HL-60 (cell line): ENCODE measurements around the gene GUCY1A1.

Source experiments
- DNase-seq, 2 experiments: peaks; one replicate each; pipeline ENCODE4 v3.0.0-alpha.2; 2010 to 2020; ENCODE audit warnings: low read depth in 1 of 2, low spot score in 1 of 2
- H3K27ac ChIP-seq: fragments of 250-450 bp; sonication (Bioruptor Pico); replicated peaks from 2 replicates; pipeline ENCODE4 v1.5.1; 2020; ENCODE audit warnings: mild to moderate bottlenecking, moderate library complexity
- H3K27me3 ChIP-seq: fragments of 250-450 bp; sonication (Bioruptor Pico); 2 replicates; pipeline ENCODE4 v1.5.1; 2021; ENCODE audit warnings: mild to moderate bottlenecking, moderate library complexity; ENCODE audit not compliant: insufficient read depth, poor library complexity, severe bottlenecking
- H3K4me3 ChIP-seq: replicated peaks from 2 replicates; pipeline ENCODE4 v1.5.1; 2011; ENCODE audit warnings: mild to moderate bottlenecking, control low read depth, low read length; ENCODE audit not compliant: insufficient read depth
- GABPA ChIP-seq: IDR thresholded peaks from 2 replicates; pipeline ENCODE4 v1.6.1; 2012; ENCODE audit warnings: low read depth
- POLR2AphosphoS5 ChIP-seq: IDR thresholded peaks from 2 replicates; pipeline ENCODE4 v1.6.1; 2012; ENCODE audit warnings: low read depth
- SPI1 ChIP-seq: IDR thresholded peaks from 2 replicates; pipeline ENCODE4 v1.6.1; 2012; ENCODE audit warnings: low read depth, mild to moderate bottlenecking, borderline replicate concordance
- TF ChIP-seq, protein P1 (sequence below): IDR thresholded peaks from one replicate; pipeline ENCODE4 v1.5.1; 2011; ENCODE audit warnings: low read length, control low read depth, inconsistent platforms; ENCODE audit not compliant: insufficient read depth
- TF ChIP-seq, protein P2 (sequence below): IDR thresholded peaks from 2 replicates; pipeline ENCODE4 v1.6.1; 2012; ENCODE audit warnings: low read depth; ENCODE audit not compliant: insufficient replicate concordance

GUCY1A1 gene

DNA sequence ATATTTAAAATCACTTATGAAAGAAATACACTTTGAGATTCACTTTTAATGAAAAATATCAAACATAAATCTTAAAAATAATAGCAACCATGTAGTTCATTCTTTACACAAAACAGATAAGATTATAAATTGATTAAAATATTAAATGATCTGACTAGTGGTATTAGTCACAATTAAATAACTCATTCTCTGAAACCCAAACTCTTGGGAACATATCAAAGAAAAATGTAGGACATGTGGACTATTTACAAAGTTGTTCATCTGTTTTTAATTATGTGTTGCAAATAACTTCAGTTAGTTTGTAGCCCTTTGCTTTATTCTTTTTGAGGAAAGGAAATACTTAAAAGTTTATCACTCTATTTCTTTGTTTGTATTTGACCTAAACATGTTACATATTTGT, 9.5 kb upstream of the GUCY1A1 start:
- Histone ChIP-seq H3K27ac (no peak overlapping the region), H3K4me3 (no peak overlapping the region), H3K27me3 (no peaks in the 10 kb centered on the region)
- TF ChIP-seq GABPA (no peak), POLR2AphosphoS5 (no peak), SPI1 (no peak)
- TF ChIP-seq, protein P1, sequence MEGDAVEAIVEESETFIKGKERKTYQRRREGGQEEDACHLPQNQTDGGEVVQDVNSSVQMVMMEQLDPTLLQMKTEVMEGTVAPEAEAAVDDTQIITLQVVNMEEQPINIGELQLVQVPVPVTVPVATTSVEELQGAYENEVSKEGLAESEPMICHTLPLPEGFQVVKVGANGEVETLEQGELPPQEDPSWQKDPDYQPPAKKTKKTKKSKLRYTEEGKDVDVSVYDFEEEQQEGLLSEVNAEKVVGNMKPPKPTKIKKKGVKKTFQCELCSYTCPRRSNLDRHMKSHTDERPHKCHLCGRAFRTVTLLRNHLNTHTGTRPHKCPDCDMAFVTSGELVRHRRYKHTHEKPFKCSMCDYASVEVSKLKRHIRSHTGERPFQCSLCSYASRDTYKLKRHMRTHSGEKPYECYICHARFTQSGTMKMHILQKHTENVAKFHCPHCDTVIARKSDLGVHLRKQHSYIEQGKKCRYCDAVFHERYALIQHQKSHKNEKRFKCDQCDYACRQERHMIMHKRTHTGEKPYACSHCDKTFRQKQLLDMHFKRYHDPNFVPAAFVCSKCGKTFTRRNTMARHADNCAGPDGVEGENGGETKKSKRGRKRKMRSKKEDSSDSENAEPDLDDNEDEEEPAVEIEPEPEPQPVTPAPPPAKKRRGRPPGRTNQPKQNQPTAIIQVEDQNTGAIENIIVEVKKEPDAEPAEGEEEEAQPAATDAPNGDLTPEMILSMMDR = no peak
- TF ChIP-seq, protein P2, sequence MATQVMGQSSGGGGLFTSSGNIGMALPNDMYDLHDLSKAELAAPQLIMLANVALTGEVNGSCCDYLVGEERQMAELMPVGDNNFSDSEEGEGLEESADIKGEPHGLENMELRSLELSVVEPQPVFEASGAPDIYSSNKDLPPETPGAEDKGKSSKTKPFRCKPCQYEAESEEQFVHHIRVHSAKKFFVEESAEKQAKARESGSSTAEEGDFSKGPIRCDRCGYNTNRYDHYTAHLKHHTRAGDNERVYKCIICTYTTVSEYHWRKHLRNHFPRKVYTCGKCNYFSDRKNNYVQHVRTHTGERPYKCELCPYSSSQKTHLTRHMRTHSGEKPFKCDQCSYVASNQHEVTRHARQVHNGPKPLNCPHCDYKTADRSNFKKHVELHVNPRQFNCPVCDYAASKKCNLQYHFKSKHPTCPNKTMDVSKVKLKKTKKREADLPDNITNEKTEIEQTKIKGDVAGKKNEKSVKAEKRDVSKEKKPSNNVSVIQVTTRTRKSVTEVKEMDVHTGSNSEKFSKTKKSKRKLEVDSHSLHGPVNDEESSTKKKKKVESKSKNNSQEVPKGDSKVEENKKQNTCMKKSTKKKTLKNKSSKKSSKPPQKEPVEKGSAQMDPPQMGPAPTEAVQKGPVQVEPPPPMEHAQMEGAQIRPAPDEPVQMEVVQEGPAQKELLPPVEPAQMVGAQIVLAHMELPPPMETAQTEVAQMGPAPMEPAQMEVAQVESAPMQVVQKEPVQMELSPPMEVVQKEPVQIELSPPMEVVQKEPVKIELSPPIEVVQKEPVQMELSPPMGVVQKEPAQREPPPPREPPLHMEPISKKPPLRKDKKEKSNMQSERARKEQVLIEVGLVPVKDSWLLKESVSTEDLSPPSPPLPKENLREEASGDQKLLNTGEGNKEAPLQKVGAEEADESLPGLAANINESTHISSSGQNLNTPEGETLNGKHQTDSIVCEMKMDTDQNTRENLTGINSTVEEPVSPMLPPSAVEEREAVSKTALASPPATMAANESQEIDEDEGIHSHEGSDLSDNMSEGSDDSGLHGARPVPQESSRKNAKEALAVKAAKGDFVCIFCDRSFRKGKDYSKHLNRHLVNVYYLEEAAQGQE = no peak
- no peak for DNase-seq

DNA sequence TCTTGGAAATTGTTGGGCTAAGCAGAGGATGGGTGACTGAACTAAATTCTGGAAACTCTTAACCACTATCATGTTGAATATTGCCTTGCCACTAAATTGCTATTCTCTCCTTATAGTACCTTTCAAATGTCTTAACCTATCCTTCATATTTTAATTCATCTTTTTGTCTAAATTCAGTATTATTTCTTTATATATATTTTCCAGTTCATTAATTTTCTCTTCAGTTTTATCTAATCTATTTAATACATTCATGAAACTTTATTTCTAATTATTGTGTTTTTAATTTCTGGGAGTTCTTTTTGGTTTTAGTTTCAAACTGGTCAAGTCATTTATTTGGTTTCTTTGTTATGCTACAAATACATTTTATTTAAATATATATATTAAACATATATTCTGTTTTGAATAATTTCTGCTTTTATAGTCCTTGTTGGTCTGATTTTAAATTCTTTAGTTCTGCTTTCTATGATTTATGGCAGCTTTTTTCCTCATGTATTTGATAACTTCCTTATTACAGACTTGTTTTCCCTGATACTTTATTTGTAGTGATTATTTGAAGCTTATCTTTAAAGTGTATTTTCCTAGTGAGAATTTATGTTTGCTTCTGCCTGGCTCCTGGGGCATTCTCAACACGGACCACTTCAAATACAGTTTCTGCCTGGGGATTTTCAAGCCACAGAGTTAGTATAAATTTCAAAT, 8.5 kb upstream of the GUCY1A1 start:
- Histone ChIP-seq H3K27ac (no peak overlapping the region), H3K27me3 (no peaks in the 10 kb centered on the region), H3K4me3 (no peak overlapping the region)
- TF ChIP-seq POLR2AphosphoS5 (no peak), GABPA (no peak), SPI1 (no peak)
- TF ChIP-seq, protein P1 = no peak
- TF ChIP-seq, protein P2 = no peak
- no peak for DNase-seq

DNA sequence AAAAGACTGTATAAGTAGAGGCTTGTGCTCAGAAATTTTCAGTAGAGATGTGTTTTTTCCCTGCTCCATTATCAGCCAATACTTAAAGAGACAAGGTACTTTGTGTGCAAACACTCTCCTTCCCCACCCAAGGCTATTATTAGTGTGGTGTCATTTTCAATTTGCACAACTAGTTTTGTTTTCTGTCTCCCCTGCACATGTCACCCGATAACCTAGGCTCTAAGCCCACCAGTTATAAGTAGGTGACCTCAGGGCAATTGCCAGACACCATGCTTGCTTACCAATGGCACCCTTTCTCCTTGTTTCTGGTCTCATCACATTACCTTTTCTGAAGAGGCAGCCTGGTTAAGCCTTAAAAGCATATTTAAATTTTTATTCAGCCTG, 8.0 kb upstream of the GUCY1A1 start:
- Histone ChIP-seq H3K27me3 (no peaks in the 10 kb centered on the region), H3K4me3 (no peak overlapping the region), H3K27ac (no peak overlapping the region)
- DNase-seq = no peak
- TF ChIP-seq, protein P2 = no peak
- TF ChIP-seq GABPA = no peak
- TF ChIP-seq SPI1 = no peak
- no peak for TF ChIP-seq POLR2AphosphoS5
- TF ChIP-seq, protein P1 = no peak
